ENCODE data around the gene SMTN. TPM values are rescaled to one million over a fixed set of nuclear protein-coding genes. Genes with fewer than 3 reads are reported as not detected.

Gene SMTN
- total and polyA plus RNA-seq, 2 donors (not counting 3 experiments of a cell fraction or from before 2014, with no cell fraction given): 59.0 to 197 TPM

DNA sequence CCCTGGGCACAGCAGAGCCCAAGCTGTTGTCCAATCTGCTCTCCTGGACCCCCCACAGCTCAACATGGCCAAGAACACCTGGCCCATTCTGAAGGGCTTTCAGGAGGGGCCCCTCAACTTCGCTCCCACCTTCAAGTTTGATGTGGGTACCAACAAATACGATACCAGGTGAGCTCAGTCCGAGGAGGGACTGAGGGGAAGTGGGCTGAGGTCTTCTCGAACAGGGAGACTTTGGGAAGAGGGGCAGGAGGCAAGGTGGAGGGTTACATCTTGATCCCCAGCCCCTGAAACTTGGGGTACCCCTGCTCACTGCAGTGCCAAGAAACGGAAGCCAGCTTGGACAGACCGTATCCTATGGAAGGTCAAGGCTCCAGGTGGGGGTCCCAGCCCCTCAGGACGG, 47.0 kb downstream of the SMTN start:
- no peak for TF ChIP-seq POLR2A (IDR thresholded peaks at IDR 0.05; ENCODE audit: low read depth, low read length)
- H3K4me1 ChIP-seq (ENCODE audit: control insufficient read depth, extremely low read depth, insufficient read depth, low read length): no peaks in the 10 kb centered on the region
- H3K79me2 ChIP-seq (ENCODE audit: control insufficient read depth, insufficient read depth, low read length): no peaks in the 10 kb centered on the region
- POLR2A ChIA-PET: no interaction called here
- no peak for DNase-seq (ENCODE audit: low read depth, low spot score)
- H3K9me3 ChIP-seq (replicated peaks; ENCODE audit: control insufficient read depth, insufficient read depth, low read length): no peaks in the 10 kb centered on the region
- H3K9me1 ChIP-seq (replicated peaks; ENCODE audit: control insufficient read depth, extremely low read depth, insufficient read depth, low read length): no peaks in the 10 kb centered on the region
- H4K20me1 ChIP-seq (replicated peaks; ENCODE audit: control insufficient read depth, extremely low read depth, insufficient read depth, low read length): no peaks in the 10 kb centered on the region
- peaks cover 0 to 4% of the 10 kb centered on the region in 2 experiments for H3K27me3 ChIP-seq (ENCODE audit: control insufficient read depth in 2 of 2, insufficient read depth in 2 of 2, low read length in 2 of 2)
- H3K9ac ChIP-seq (replicated peaks; ENCODE audit: extremely low read depth, insufficient read depth, low read length): no peak overlapping the region
- H3K4me2 ChIP-seq (ENCODE audit: insufficient read depth, low read length): no peak overlapping the region
- H3K4me3 ChIP-seq (replicated peaks in 1 of 3; ENCODE audit: insufficient read depth in 1 of 3, low read depth in 1 of 3, low read length in 3 of 3): no peak overlapping the region
- H2AFZ ChIP-seq (ENCODE audit: low read depth, low read length): no peak overlapping the region
- intact Hi-C loops (cut with micrococcal nuclease) (no loop called here), dilution Hi-C loops (cut with MboI; ENCODE audit: extremely low pct_ligation_motif_present, low sequenced_read_pairs) (no loop called here)
- CTCF ChIA-PET: interaction anchor here (1.1 to 1.6 kb wide), 3 partner anchors 16 to 21 kb away, joined by 3 to 10 read pairs (median 4); partner anchors contain the start of gene SELENOM
- FAIRE-seq: no peak
- no peak overlapping the region for H3K27ac ChIP-seq (ENCODE audit: insufficient read depth, low read depth, low read length)
- no peaks in the 10 kb centered on the region for H3K36me3 ChIP-seq (ENCODE audit: control insufficient read depth in 2 of 2, extremely low read depth in 1 of 2, insufficient read depth in 2 of 2, low read length in 2 of 2)
- no TSS peak for BruUV-seq (replicated peaks)

- dilution Hi-C loops (cut with MboI; ENCODE audit: extremely low pct_ligation_motif_present, low sequenced_read_pairs): no loop called here
- H3K27ac ChIP-seq (ENCODE audit: insufficient read depth, low read depth, low read length): no peak overlapping the region
- no peak overlapping the region for H3K9ac ChIP-seq (replicated peaks; ENCODE audit: extremely low read depth, insufficient read depth, low read length)
- CTCF ChIA-PET: interaction anchor here (1.2 kb wide), 1 partner anchor 13 kb away, joined by 6 read pairs; no protein-coding TSS in a partner anchor
- no peaks in the 10 kb centered on the region for H3K4me1 ChIP-seq (ENCODE audit: control insufficient read depth, extremely low read depth, insufficient read depth, low read length)
- no peak for TF ChIP-seq MAX (IDR thresholded peaks at IDR 0.05; ENCODE audit: insufficient read depth, insufficient read length)
- TF ChIP-seq POLR2AphosphoS5 (IDR thresholded peaks at IDR 0.05; ENCODE audit: insufficient read depth, low read depth, low read length): no peak
- TF ChIP-seq POLR2A (IDR thresholded peaks at IDR 0.05; ENCODE audit: low read depth, low read length): no peak
- no peak for TF ChIP-seq GATA2 (IDR thresholded peaks at IDR 0.05; ENCODE audit: insufficient read depth, insufficient read length, low read depth, low read length)
- TF ChIP-seq JUN (IDR thresholded peaks at IDR 0.05; ENCODE audit: borderline replicate concordance, insufficient read depth, insufficient read length, low read depth): no peak
- TF ChIP-seq MYC (IDR thresholded peaks at IDR 0.05; ENCODE audit: low read depth, low read length): no peak
- TF ChIP-seq, protein P1, sequence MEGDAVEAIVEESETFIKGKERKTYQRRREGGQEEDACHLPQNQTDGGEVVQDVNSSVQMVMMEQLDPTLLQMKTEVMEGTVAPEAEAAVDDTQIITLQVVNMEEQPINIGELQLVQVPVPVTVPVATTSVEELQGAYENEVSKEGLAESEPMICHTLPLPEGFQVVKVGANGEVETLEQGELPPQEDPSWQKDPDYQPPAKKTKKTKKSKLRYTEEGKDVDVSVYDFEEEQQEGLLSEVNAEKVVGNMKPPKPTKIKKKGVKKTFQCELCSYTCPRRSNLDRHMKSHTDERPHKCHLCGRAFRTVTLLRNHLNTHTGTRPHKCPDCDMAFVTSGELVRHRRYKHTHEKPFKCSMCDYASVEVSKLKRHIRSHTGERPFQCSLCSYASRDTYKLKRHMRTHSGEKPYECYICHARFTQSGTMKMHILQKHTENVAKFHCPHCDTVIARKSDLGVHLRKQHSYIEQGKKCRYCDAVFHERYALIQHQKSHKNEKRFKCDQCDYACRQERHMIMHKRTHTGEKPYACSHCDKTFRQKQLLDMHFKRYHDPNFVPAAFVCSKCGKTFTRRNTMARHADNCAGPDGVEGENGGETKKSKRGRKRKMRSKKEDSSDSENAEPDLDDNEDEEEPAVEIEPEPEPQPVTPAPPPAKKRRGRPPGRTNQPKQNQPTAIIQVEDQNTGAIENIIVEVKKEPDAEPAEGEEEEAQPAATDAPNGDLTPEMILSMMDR (IDR thresholded peaks at IDR 0.05; ENCODE audit: extremely low read depth in 1 of 2, insufficient read depth in 1 of 2, low read depth in 1 of 2, low read length in 2 of 2): no peak
- TF ChIP-seq EZH2 (IDR thresholded peaks at IDR 0.05; ENCODE audit: borderline replicate concordance, low read depth, low read length, severe bottlenecking): no peak
- TF ChIP-seq FOS (IDR thresholded peaks at IDR 0.05; ENCODE audit: borderline replicate concordance, insufficient read depth, low read length): no peak
- DNase-seq (ENCODE audit: low read depth, low spot score) (no peak), FAIRE-seq (no peak)
- H2AFZ ChIP-seq (ENCODE audit: low read depth, low read length): no peak overlapping the region
- POLR2A ChIA-PET: no interaction called here
- H3K79me2 ChIP-seq (ENCODE audit: control insufficient read depth, insufficient read depth, low read length): no peaks in the 10 kb centered on the region
- H3K4me2 ChIP-seq (ENCODE audit: insufficient read depth, low read length): no peak overlapping the region
- H3K9me3 ChIP-seq (replicated peaks; ENCODE audit: control insufficient read depth, insufficient read depth, low read length): no peaks in the 10 kb centered on the region
- BruUV-seq (replicated peaks): no TSS peak
- no peaks in the 10 kb centered on the region for H3K36me3 ChIP-seq (ENCODE audit: control insufficient read depth in 2 of 2, extremely low read depth in 1 of 2, insufficient read depth in 2 of 2, low read length in 2 of 2)
- H4K20me1 ChIP-seq (replicated peaks; ENCODE audit: control insufficient read depth, extremely low read depth, insufficient read depth, low read length): no peaks in the 10 kb centered on the region
- intact Hi-C loops (cut with micrococcal nuclease): no loop called here
- no peak overlapping the region for H3K4me3 ChIP-seq (replicated peaks in 1 of 3; ENCODE audit: insufficient read depth in 1 of 3, low read depth in 1 of 3, low read length in 3 of 3)
- no peaks in the 10 kb centered on the region for H3K9me1 ChIP-seq (replicated peaks; ENCODE audit: control insufficient read depth, extremely low read depth, insufficient read depth, low read length)
- no peaks in the 10 kb centered on the region for H3K27me3 ChIP-seq (ENCODE audit: control insufficient read depth in 2 of 2, insufficient read depth in 2 of 2, low read length in 2 of 2)
Observed at GRCh38 chr22:31130873-31131272, 49.8 kb downstream of the SMTN start.
